ENCODE results near the gene CDT1. TPM values are rescaled to one million over a fixed set of nuclear protein-coding genes. Genes with fewer than 3 reads are reported as not detected.

The CDT1 gene
- total and polyA plus RNA-seq, 10 of the 15 experiments (the other 5 are each of a cell fraction or from before 2014, with no cell fraction given): 0.50 to 87.6 (median 8.8) TPM

DNA sequence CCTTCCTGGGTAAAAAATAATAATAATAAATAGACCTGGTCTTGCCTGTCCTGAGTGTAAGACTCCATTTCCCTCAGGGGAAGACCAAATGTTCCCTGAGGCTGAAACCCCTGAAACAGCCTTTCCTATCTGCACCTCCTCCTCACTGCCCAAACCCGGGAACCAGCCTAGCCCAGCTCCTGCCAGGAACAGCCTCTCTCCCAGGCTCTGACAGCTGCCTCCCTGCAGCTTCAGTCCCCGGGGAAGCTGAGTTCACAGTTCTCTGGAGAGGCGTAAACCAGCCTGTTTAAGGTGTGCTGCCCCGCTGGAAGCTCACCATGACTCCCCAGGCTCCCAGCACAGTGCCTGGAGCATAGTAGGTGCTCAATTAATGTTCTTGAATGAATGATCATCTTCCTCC is 7.3 kb upstream of the CDT1 start:
- Histone ChIP-seq H3K27ac (ENCODE audit: control insufficient read depth, insufficient read depth) (no peak overlapping the region), H2AFZ (ENCODE audit: control insufficient read depth, low read depth, low read length) (no peak overlapping the region), H3K27me3 (replicated peaks in 1 of 2; ENCODE audit: control insufficient read depth in 2 of 2, insufficient read depth in 2 of 2, low read length in 1 of 2) (no peaks in the 10 kb centered on the region), H3K9me3 (replicated peaks; ENCODE audit: control insufficient read depth, insufficient read depth, low read length) (no peaks in the 10 kb centered on the region), H3K4me1 (ENCODE audit: control insufficient read depth, insufficient read depth, low read length) (peaks cover 13% of the 10 kb centered on the region), H3K4me2 (ENCODE audit: control insufficient read depth, insufficient read depth) (no peak overlapping the region), H3K9ac (ENCODE audit: control insufficient read depth, insufficient read depth, low read length) (no peak overlapping the region), H3K79me2 (ENCODE audit: control insufficient read depth, insufficient read depth, low read length) (no peaks in the 10 kb centered on the region), H4K20me1 (ENCODE audit: control insufficient read depth, insufficient read depth) (no peaks in the 10 kb centered on the region), H3K4me3 (no peak overlapping the region), H3K36me3 (ENCODE audit: control insufficient read depth in 2 of 2, insufficient read depth in 2 of 2, low read length in 1 of 2) (no peaks in the 10 kb centered on the region; a peak in 1 of 4 replicates)
- 75% methylated on average over 4 of the region's 4 CpGs for WGBS (ENCODE audit: insufficient coverage, insufficient replicate concordance, low lambda C conversion rate, missing lambda C conversion rate)
- DNase-seq (ENCODE audit: low read depth, low spot score) (no peak), ATAC-seq (no peak), FAIRE-seq (no peak)
- CTCF ChIA-PET: interaction anchor here (0.7 to 2.1 kb wide), 4 partner anchors 12 to 59 kb away, joined by 3 to 7 read pairs (median 4); partner anchors contain the start of gene APRT
- BruUV-seq (replicated peaks): no TSS peak
- intact Hi-C loops (cut with micrococcal nuclease; ENCODE audit: unreplicated experiment) (no loop called here), in situ Hi-C loops (cut with MboI) (no loop called here)
- POLR2A ChIA-PET: interaction anchor here (1.1 kb wide), 1 partner anchor 11 kb away, joined by 3 read pairs; the partner anchor contains the start of gene PIEZO1
- TF ChIP-seq MYB (IDR thresholded peaks at IDR 0.05; ENCODE audit: borderline replicate concordance, low read depth, low read length): no peak
- TF ChIP-seq, protein P1, sequence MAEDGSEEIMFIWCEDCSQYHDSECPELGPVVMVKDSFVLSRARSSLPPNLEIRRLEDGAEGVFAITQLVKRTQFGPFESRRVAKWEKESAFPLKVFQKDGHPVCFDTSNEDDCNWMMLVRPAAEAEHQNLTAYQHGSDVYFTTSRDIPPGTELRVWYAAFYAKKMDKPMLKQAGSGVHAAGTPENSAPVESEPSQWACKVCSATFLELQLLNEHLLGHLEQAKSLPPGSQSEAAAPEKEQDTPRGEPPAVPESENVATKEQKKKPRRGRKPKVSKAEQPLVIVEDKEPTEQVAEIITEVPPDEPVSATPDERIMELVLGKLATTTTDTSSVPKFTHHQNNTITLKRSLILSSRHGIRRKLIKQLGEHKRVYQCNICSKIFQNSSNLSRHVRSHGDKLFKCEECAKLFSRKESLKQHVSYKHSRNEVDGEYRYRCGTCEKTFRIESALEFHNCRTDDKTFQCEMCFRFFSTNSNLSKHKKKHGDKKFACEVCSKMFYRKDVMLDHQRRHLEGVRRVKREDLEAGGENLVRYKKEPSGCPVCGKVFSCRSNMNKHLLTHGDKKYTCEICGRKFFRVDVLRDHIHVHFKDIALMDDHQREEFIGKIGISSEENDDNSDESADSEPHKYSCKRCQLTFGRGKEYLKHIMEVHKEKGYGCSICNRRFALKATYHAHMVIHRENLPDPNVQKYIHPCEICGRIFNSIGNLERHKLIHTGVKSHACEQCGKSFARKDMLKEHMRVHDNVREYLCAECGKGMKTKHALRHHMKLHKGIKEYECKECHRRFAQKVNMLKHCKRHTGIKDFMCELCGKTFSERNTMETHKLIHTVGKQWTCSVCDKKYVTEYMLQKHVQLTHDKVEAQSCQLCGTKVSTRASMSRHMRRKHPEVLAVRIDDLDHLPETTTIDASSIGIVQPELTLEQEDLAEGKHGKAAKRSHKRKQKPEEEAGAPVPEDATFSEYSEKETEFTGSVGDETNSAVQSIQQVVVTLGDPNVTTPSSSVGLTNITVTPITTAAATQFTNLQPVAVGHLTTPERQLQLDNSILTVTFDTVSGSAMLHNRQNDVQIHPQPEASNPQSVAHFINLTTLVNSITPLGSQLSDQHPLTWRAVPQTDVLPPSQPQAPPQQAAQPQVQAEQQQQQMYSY (CRISPR knock-in tag; IDR thresholded peaks at IDR 0.05): no peak
- TF ChIP-seq, protein P2, sequence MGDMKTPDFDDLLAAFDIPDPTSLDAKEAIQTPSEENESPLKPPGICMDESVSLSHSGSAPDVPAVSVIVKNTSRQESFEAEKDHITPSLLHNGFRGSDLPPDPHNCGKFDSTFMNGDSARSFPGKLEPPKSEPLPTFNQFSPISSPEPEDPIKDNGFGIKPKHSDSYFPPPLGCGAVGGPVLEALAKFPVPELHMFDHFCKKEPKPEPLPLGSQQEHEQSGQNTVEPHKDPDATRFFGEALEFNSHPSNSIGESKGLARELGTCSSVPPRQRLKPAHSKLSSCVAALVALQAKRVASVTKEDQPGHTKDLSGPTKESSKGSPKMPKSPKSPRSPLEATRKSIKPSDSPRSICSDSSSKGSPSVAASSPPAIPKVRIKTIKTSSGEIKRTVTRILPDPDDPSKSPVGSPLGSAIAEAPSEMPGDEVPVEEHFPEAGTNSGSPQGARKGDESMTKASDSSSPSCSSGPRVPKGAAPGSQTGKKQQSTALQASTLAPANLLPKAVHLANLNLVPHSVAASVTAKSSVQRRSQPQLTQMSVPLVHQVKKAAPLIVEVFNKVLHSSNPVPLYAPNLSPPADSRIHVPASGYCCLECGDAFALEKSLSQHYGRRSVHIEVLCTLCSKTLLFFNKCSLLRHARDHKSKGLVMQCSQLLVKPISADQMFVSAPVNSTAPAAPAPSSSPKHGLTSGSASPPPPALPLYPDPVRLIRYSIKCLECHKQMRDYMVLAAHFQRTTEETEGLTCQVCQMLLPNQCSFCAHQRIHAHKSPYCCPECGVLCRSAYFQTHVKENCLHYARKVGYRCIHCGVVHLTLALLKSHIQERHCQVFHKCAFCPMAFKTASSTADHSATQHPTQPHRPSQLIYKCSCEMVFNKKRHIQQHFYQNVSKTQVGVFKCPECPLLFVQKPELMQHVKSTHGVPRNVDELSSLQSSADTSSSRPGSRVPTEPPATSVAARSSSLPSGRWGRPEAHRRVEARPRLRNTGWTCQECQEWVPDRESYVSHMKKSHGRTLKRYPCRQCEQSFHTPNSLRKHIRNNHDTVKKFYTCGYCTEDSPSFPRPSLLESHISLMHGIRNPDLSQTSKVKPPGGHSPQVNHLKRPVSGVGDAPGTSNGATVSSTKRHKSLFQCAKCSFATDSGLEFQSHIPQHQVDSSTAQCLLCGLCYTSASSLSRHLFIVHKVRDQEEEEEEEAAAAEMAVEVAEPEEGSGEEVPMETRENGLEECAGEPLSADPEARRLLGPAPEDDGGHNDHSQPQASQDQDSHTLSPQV (IDR thresholded peaks at IDR 0.05): no peak
- TF ChIP-seq TCF12 (IDR thresholded peaks at IDR 0.05; ENCODE audit: low read depth, low read length): no peak
- TF ChIP-seq SREBF2 (IDR thresholded peaks at IDR 0.05; ENCODE audit: low read length): no peak
- TF ChIP-seq NFXL1 (IDR thresholded peaks at IDR 0.05; ENCODE audit: borderline replicate concordance): no peak
- RAD21 ChIA-PET (ENCODE audit: unreplicated experiment): interaction anchor here (1.6 kb wide), 1 partner anchor 14 kb away, joined by 3 read pairs; no protein-coding TSS in a partner anchor
- SMC1A ChIA-PET (ENCODE audit: uncharacterized antibody, unreplicated experiment): interaction anchor here (1.1 kb wide), 1 partner anchor 411 kb away, joined by 3 read pairs; no protein-coding TSS in a partner anchor
